Liver (tissue), 3 donors: ENCODE data around the gene DTD1.

Experiments
- RAD21 ChIP-seq, 2 donors: IDR thresholded peaks; 2 replicates each; pipeline ENCODE4 v1.6.1; 2016; ENCODE audit warnings: antibody characterized with exemption in 2 of 2, mild to moderate bottlenecking in 2 of 2
- TF ChIP-seq, protein P1 (sequence below): fragments of 150-350 bp; IDR thresholded peaks from 2 replicates; pipeline ENCODE4 v1.5.1; 2017; ENCODE audit warnings: improper control_type of control experiment, low read depth, low read length; ENCODE audit not compliant: missing input control
- TF ChIP-seq, protein P2 (sequence below): IDR thresholded peaks from 2 replicates; pipeline ENCODE4 v1.6.1; 2016; ENCODE audit warnings: antibody characterized with exemption
- donor health status: healthy.
- donor health status: healthy.

DNA sequence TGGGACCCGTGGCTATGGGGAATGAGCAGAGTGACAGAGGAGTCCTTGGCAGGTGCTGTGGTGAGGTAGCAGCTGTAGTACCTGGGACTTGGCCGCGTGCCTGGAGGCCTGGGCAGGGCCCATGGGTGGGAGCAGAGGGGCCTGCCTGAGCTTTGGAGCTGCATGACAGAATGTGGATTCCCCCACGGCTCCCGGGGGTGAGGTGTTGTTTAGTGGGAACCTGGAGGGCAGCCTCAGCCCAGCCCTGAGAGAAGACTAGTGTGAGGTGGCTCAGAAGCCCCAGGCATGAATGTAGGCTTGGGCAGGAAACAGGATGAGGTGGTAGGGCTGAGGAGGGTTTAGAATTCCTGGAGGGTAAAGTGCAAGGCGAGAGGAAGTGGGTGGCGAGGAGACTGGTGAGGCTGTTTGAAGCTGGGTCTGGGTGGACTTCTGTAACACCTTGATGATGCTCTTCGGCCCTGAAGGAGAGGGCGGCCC, 139.2 kb downstream of the DTD1 start:
- TF ChIP-seq, protein P1, sequence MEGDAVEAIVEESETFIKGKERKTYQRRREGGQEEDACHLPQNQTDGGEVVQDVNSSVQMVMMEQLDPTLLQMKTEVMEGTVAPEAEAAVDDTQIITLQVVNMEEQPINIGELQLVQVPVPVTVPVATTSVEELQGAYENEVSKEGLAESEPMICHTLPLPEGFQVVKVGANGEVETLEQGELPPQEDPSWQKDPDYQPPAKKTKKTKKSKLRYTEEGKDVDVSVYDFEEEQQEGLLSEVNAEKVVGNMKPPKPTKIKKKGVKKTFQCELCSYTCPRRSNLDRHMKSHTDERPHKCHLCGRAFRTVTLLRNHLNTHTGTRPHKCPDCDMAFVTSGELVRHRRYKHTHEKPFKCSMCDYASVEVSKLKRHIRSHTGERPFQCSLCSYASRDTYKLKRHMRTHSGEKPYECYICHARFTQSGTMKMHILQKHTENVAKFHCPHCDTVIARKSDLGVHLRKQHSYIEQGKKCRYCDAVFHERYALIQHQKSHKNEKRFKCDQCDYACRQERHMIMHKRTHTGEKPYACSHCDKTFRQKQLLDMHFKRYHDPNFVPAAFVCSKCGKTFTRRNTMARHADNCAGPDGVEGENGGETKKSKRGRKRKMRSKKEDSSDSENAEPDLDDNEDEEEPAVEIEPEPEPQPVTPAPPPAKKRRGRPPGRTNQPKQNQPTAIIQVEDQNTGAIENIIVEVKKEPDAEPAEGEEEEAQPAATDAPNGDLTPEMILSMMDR = no peak
- no peak for TF ChIP-seq RAD21 (IDR thresholded peaks at IDR 0.05)
- TF ChIP-seq, protein P2, sequence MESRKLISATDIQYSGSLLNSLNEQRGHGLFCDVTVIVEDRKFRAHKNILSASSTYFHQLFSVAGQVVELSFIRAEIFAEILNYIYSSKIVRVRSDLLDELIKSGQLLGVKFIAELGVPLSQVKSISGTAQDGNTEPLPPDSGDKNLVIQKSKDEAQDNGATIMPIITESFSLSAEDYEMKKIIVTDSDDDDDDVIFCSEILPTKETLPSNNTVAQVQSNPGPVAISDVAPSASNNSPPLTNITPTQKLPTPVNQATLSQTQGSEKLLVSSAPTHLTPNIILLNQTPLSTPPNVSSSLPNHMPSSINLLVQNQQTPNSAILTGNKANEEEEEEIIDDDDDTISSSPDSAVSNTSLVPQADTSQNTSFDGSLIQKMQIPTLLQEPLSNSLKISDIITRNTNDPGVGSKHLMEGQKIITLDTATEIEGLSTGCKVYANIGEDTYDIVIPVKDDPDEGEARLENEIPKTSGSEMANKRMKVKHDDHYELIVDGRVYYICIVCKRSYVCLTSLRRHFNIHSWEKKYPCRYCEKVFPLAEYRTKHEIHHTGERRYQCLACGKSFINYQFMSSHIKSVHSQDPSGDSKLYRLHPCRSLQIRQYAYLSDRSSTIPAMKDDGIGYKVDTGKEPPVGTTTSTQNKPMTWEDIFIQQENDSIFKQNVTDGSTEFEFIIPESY = no peak
